Ovary (tissue), 9 donors: ENCODE measurements around the gene FAM234A. TPM values are rescaled to one million over a fixed set of nuclear protein-coding genes. Genes with fewer than 3 reads are reported as not detected.

Experiments used
- DNase-seq, 5 donors: peaks; one replicate each; pipeline ENCODE4 v3.0.0-alpha.2; 2019 to 2020
- H3K27ac ChIP-seq, 2 donors: fragments of 200-600 bp; one replicate each; pipeline versions ENCODE4 v1.5.1 to v1.8.0; 2019 to 2022
- H3K27me3 ChIP-seq: fragments of 200-600 bp; one replicate; pipeline ENCODE4 v1.8.0; 2022
- H3K36me3 ChIP-seq: fragments of 200-600 bp; sonication (generic); one replicate; pipeline ENCODE4 v1.5.1; 2019
- H3K4me1 ChIP-seq: one replicate; pipeline ENCODE4 v1.8.1; 2013; ENCODE audit warnings: mild to moderate bottlenecking, moderate library complexity; ENCODE audit not compliant: insufficient read depth
- H3K4me3 ChIP-seq: fragments of 200-600 bp; sonication (generic); one replicate; pipeline ENCODE4 v1.5.1; 2017
- H3K9me3 ChIP-seq, 2 donors: fragments of 200-600 bp in 1 of 2; sonication (generic) in 1 of 2; one replicate each; pipeline versions ENCODE4 v1.5.1 to v1.8.1; 2013 to 2019; ENCODE audit warnings: mild to moderate bottlenecking in 1 of 2, moderate library complexity in 1 of 2
- EP300 ChIP-seq: sonication (generic); formaldehyde crosslinking; IDR thresholded peaks from one replicate; pipeline ENCODE4 v1.6.1; 2017; ENCODE audit warnings: antibody characterized with exemption
- POLR2A ChIP-seq: fragments of 450-650 bp; IDR thresholded peaks from one replicate; pipeline ENCODE4 v1.6.1; 2017; ENCODE audit warnings: antibody characterized with exemption, mild to moderate bottlenecking, moderate library complexity
- WGBS, 3 donors: extraction: QIAGEN DNeasy Blood & Tissue Kit in 1 of 3; methylation state at CpG; one replicate each; pipeline versions ENCODE4 v1.1.5 to v1.1.7; 2013 to 2017; 5-methylcytosine and 5-hydroxymethylcytosine counted together
- intact Hi-C, 4 donors: fragments of 100-400 bp; cut with DNase I; formaldehyde crosslinking; loops; one replicate each; pipeline versions ENCODE4 v1.11.0 to v1.15.1; 2022 to 2023
- polyA plus RNA-seq, 2 donors: library from polyadenylated mRNA; stranded (reverse); fragments of 200-250 nt in 1 of 2; fragments of 350-450 nt in 1 of 2; fragmentation: Illumina TruSeq in 1 of 2; extraction: RNeasy Lipid Tissue Mini Kit (QIAGEN cat#74804) in 1 of 2; gene quantifications; one replicate each; pipeline ENCODE4 v1.2.3, GENCODE V29; 2013 to 2014
- total RNA-seq, 7 donors: library from RNA; depleted of rRNA in 2 of 7; stranded (reverse); fragments of >200 nt in 2 of 7; fragmentation: NEBNext Ultra II Directional in 3 of 7; extraction: Animal tissue kit (Norgen Biotek cat#: 25700) in 3 of 7; gene quantifications; one replicate each; pipeline versions ENCODE4 v1.1.0 to v1.2.4, GENCODE V29; 2016 to 2023
- TF ChIP-seq, protein P1 (sequence below), 3 donors: fragments of 450-650 bp in 2 of 3; fragments of 200-600 bp in 1 of 3; IDR thresholded peaks; one replicate each; pipeline versions ENCODE4 v1.5.1 to v1.8.0; 2016 to 2022; ENCODE audit warnings: antibody characterized with exemption in 3 of 3, mild to moderate bottlenecking in 1 of 3
- donor health status: DM: no; HTN: no; CAD: no; lungs with moderate emphysema.
- donor health status: DM: no; HTN: no; CAD: no.
- donor health status: Bipolar disorder and iron deficiency.
- donor health status: DM: yes; HTN: yes; CAD: no.
- donor health status: DM: no; HTN: no; CAD: no.
- donor health status: DM: yes; HTN: yes; CAD: no.

FAM234A gene
- total and polyA plus RNA-seq, 9 donors = 20.4 to 61.9 (median 49.2) TPM

DNA sequence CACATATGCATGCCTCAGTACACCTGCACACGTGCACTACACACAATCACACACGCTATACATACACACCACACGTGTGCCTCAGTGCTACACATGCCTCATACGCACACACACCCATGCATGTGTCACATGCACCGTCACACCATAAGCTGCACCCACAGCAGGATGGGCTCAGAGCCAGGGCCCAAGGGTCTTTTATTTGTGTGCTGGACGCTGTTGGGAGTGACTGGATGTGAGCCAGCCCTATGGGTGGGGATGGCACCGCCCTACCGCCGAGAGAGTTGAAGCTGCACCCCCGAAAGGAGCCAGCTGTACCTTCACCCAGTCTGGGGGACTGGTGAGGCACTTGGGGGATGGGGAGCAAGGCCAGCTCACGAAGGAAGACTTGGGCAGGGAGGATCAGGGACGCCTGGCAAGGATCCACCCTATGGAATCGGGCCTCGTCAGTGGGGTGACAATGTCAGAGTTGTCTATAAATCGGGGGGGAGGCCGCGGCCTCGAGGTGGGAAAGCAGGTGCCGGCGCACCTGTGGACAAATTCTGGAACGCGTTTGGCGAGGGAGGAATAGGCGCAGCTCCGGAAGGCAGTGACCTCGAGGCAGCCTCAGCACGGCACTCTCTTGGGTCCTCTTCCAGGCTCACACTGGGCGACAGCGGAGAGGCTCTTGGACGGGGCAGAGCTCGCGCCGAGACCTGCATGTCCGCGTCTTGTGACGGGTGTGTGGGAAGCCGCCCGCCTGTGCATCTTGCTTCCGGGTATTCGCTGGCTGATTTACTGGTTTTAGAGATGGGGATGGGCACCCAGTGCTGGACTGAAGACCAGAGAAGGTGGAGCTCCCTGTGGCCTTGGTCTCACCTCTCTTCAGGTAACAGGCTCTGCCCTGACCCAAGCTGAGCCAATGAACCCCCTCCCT, 33.8 kb downstream of the FAM234A start:
- H3K27me3 ChIP-seq = no peaks in the 10 kb centered on the region
- no peak overlapping the region for H3K27ac ChIP-seq
- DNase-seq = no peak
- WGBS, 3 donors = 43 to 63% (median 52%) methylated on average over 40 of the region's 40 CpGs
- peaks cover 8% of the 10 kb centered on the region for H3K4me1 ChIP-seq
- intact Hi-C loops = no loop called here
- H3K36me3 ChIP-seq = no peaks in the 10 kb centered on the region
- TF ChIP-seq EP300 = no peak
- no peak for TF ChIP-seq POLR2A
- TF ChIP-seq, protein P1, sequence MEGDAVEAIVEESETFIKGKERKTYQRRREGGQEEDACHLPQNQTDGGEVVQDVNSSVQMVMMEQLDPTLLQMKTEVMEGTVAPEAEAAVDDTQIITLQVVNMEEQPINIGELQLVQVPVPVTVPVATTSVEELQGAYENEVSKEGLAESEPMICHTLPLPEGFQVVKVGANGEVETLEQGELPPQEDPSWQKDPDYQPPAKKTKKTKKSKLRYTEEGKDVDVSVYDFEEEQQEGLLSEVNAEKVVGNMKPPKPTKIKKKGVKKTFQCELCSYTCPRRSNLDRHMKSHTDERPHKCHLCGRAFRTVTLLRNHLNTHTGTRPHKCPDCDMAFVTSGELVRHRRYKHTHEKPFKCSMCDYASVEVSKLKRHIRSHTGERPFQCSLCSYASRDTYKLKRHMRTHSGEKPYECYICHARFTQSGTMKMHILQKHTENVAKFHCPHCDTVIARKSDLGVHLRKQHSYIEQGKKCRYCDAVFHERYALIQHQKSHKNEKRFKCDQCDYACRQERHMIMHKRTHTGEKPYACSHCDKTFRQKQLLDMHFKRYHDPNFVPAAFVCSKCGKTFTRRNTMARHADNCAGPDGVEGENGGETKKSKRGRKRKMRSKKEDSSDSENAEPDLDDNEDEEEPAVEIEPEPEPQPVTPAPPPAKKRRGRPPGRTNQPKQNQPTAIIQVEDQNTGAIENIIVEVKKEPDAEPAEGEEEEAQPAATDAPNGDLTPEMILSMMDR (IDR thresholded peaks at IDR 0.05) = no peak
- no peaks in the 10 kb centered on the region for H3K9me3 ChIP-seq
- no peak overlapping the region for H3K4me3 ChIP-seq

DNA sequence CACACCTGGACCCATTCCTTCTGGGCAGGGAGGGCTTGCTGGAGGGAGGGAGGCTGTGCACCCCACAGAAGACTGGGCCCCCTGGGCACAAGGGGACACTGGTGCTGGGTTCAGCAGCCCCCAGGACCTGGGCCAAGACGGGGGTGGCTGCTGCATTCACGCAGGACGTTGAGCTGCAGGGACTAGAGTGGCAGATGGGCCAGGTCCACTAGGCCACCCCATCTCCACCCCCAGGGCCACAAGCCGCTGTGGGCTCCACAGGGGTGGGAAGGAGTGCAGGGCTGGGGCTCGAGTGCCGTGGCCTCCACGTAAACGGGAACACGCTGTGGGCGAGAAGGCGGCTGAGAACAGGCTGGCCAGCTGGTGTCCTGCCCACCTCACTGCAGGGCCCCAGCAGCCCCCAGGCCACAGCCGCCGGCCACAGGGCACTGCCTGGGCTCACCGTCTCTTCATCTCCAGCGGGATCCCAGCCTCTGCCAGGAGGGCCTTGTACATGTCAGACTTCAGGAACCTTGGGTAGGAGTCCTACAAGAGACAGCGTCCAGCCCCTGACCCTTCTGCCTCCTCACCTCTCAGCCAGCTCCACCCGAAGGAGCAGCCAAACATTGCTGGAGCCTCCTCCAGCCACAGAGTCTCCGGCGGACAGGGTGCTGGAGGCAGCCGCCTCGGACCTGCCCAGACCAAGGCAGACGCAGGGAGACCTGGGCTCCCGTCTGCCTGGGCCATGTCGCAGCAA, 34.6 kb downstream of the FAM234A start:
- intact Hi-C loops = no loop called here
- Histone ChIP-seq H3K36me3 (no peaks in the 10 kb centered on the region), H3K27ac (no peak overlapping the region), H3K4me3 (no peak overlapping the region), H3K4me1 (peaks cover 8% of the 10 kb centered on the region), H3K27me3 (no peaks in the 10 kb centered on the region), H3K9me3 (no peaks in the 10 kb centered on the region)
- TF ChIP-seq EP300 = no peak
- TF ChIP-seq, protein P1 (IDR thresholded peaks at IDR 0.05) = no peak
- 70 to 77% (median 72%) methylated on average over 23 to 24 of the region's 24 CpGs for WGBS, 3 donors
- no peak for DNase-seq

DNA sequence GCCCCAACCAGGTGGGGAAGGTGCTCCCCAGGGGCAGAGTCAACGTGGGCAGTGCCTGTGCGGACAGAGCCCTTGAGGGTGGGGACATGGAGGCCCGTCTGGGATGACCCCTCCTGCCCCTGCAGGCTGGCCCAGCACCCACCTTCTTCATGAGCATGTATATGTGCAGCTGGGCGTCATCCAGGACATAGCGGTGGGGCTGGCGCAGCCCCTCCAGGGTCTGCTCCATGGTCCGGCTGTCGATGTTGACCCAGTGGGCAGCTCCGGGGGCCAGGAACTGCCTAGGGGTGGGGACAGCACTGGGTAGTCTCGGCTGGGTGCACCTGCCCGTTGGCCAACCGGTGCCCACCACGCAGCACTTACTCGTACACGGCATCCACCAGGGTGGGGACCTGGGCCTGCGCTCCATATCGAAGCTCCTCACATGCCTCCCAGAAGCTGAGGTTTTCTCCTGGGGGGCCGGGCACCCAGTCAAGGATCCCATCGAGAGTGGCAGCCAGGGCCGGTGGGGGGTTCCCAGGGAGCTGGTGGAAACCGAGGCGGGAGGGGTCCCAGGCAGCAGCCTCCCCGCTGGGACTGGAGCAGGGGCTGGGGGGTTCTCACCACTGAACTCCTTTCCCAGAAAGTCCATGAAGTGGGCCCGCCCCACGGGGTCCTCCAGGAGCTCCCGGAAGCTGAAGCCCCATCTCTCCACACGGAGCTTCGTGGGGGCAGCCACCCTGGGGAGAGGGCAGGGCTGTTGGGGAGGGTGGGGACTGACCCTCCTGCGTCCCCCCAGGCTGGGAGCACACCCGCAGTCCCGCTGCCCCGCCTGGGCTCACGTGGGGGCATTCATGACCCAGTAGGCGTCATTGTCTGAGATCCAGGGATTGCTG, 36.0 kb downstream of the FAM234A start:
- Histone ChIP-seq H3K27me3 (no peaks in the 10 kb centered on the region), H3K27ac (no peak overlapping the region), H3K4me3 (no peak overlapping the region), H3K4me1 (peaks cover 6% of the 10 kb centered on the region), H3K9me3 (no peaks in the 10 kb centered on the region), H3K36me3 (no peaks in the 10 kb centered on the region)
- intact Hi-C loops = loop anchor here in 1 of 4 donors (5.0 kb wide), 1 partner anchor 332 kb away; no protein-coding TSS in a partner anchor
- DNase-seq = no peak
- WGBS, 3 donors = 83 to 86% (median 84%) methylated on average over 31 to 34 of the region's 34 CpGs
- TF ChIP-seq POLR2A (no peak), EP300 (no peak)
- TF ChIP-seq, protein P1 (IDR thresholded peaks at IDR 0.05) = no peak
